Heart left ventricle (tissue), 16 donors: ENCODE measurements around the gene RBM10. TPM values are rescaled to one million over a fixed set of nuclear protein-coding genes. Genes with fewer than 3 reads are reported as not detected.
A peak's percentile ranks its signal among the peaks of the same experiment; 100 is the strongest.

Experiments
- ATAC-seq, 4 donors: fragments of 200-7000 bp; cut with Tn5 transposase; one replicate each; pipeline ENCODE4 v1.9.1; 2020 to 2022; ENCODE audit warnings: moderate library complexity in 4 of 4, mild to moderate bottlenecking in 3 of 4, moderate number of reproducible peaks in 1 of 4
- DNase-seq, 5 donors: peaks; one replicate each; pipeline ENCODE4 v3.0.0-alpha.2; 2020
- H3K27ac ChIP-seq, 12 donors: fragments of 200-600 bp; sonication (generic) in 4 of 12; one replicate each; pipeline versions ENCODE4 v1.5.0 to v1.8.0; 2016 to 2022; ENCODE audit warnings: mild to moderate bottlenecking in 2 of 12
- H3K27me3 ChIP-seq, 9 donors: fragments of 200-600 bp; sonication (generic) in 2 of 9; one replicate each; pipeline versions ENCODE4 v1.5.1 to v1.8.0; 2016 to 2022; ENCODE audit warnings: mild to moderate bottlenecking in 3 of 9
- H3K36me3 ChIP-seq, 9 donors: fragments of 200-600 bp; sonication (generic) in 2 of 9; one replicate each; pipeline versions ENCODE4 v1.5.0 to v1.8.0; 2018 to 2022; ENCODE audit warnings: mild to moderate bottlenecking in 2 of 9
- H3K4me1 ChIP-seq, 12 donors: fragments of 200-600 bp; sonication (generic) in 4 of 12; one replicate each; pipeline versions ENCODE4 v1.5.0 to v1.8.0; 2016 to 2022; ENCODE audit warnings: mild to moderate bottlenecking in 3 of 12
- H3K4me3 ChIP-seq, 12 donors: fragments of 200-600 bp; sonication (generic) in 4 of 12; one replicate each; pipeline versions ENCODE4 v1.5.0 to v1.8.0; 2017 to 2022; ENCODE audit warnings: mild to moderate bottlenecking in 9 of 12, moderate library complexity in 4 of 12
- H3K9me3 ChIP-seq, 12 donors: fragments of 200-600 bp; sonication (generic) in 4 of 12; one replicate each; pipeline versions ENCODE4 v1.5.0 to v1.8.0; 2016 to 2022; ENCODE audit warnings: mild to moderate bottlenecking in 1 of 12
- POLR2A ChIP-seq, 2 donors: fragments of 450-650 bp; IDR thresholded peaks; one replicate each; pipeline ENCODE4 v1.6.1; 2017; ENCODE audit warnings: antibody characterized with exemption in 2 of 2, mild to moderate bottlenecking in 2 of 2, moderate library complexity in 2 of 2
- WGBS, 4 donors: extraction: QIAGEN DNeasy Blood & Tissue Kit in 2 of 4; methylation state at CpG; one replicate each; pipeline versions ENCODE4 v1.1.5 to v1.1.7; 2013 to 2018; 5-methylcytosine and 5-hydroxymethylcytosine counted together
- intact Hi-C, 10 donors: fragments of 100-400 bp; cut with DNase I; formaldehyde crosslinking; loops; one replicate each; pipeline versions ENCODE4 v1.11.1 to v1.14.2; 2022
- long read RNA-seq, 3 donors: library from polyadenylated mRNA; unstranded; transcript quantifications; one replicate each; pipeline ENCODE4 v2.0.0, GENCODE V29; 2020 to 2021
- polyA plus RNA-seq, 2 donors: library from polyadenylated mRNA; stranded (reverse); fragments of 200-250 nt; gene quantifications; one replicate each; pipeline ENCODE4 v1.2.3, GENCODE V29; 2013
- total RNA-seq, 9 donors: library from RNA; depleted of rRNA in 2 of 9; stranded (reverse); fragments of >200 nt in 2 of 9; fragmentation: NEBNext Ultra II Directional in 3 of 9; extraction: Animal tissue kit (Norgen Biotek cat#: 25700) in 3 of 9; gene quantifications; one replicate each; pipeline versions ENCODE4 v1.1.0 to v1.2.4, GENCODE V29; 2016 to 2023
- TF ChIP-seq, protein P1 (sequence below), 12 donors: fragments of 200-600 bp; sonication (generic) in 4 of 12; IDR thresholded peaks; one replicate each; pipeline versions ENCODE4 v1.5.0 to v1.8.0; 2018 to 2022; ENCODE audit warnings: antibody characterized with exemption in 12 of 12, mild to moderate bottlenecking in 5 of 12
- donor health status: ischemic (EF 13 %, LVEDD 7.1; RV severe dilation, severe dysfunction).
- donor health status: healthy with polysubstance abuse.
- donor health status: DM: no; HTN: yes; CAD: no.
- donor health status: DM: no; HTN: no; CAD: no.
- donor health status: ischemic (EF 25% LVEDD 6.9; RV normal size, moderate dysfunction).
- donor health status: ischemic (EF 25% LVEDD 5.7; RV mildly dilated, moderate dysfunction).
- donor health status: healthy.
- donor health status: DM: yes; HTN: yes; CAD: no.
- donor health status: ischemic (EF 35%, LVEDD 5.7; RV mildly dilated, moderate dysfunction).
- donor health status: nonischemic (EF 11% LVEDD 7.7; RV severe dilation, severe dysfunction).
- donor health status: DM: yes; HTN: yes; CAD: no.
- donor health status: PGD.
- donor health status: ischemic (EF 29% LVEDD 5.4; RV normal size, mild dysfunction).
- donor health status: nonischemic (EF 23%, LVEDD 6.1; RV moderate dilation, normal function).

The RBM10 gene
- 10 to 100 TPM; 17.5 to 44.6 (median 28.3) TPM for total RNA-seq
- polyA plus RNA-seq: 10 to 100 TPM; 21.2 to 40.9 TPM
- long read RNA-seq, donor 1, transcript RBM10-203 (24 exons, 3,747 nt): major isoform, 6 of 52 reads
- long read RNA-seq, donor 1, partial matches to known transcripts: 25 of 52 reads
- long read RNA-seq, donor 1, other reads (novel, unspliced or antisense): 20 of 52 reads
- long read RNA-seq, donor 2, transcript RBM10-203 (24 exons, 3,747 nt): major isoform, 9 of 76 reads
- long read RNA-seq, donor 2, partial matches to known transcripts: 26 of 76 reads
- long read RNA-seq, donor 2, other reads (novel, unspliced or antisense): 37 of 76 reads
- long read RNA-seq, donor 3, partial matches to known transcripts: 16 of 31 reads
- long read RNA-seq, donor 3, other reads (novel, unspliced or antisense): 10 of 31 reads

DNA sequence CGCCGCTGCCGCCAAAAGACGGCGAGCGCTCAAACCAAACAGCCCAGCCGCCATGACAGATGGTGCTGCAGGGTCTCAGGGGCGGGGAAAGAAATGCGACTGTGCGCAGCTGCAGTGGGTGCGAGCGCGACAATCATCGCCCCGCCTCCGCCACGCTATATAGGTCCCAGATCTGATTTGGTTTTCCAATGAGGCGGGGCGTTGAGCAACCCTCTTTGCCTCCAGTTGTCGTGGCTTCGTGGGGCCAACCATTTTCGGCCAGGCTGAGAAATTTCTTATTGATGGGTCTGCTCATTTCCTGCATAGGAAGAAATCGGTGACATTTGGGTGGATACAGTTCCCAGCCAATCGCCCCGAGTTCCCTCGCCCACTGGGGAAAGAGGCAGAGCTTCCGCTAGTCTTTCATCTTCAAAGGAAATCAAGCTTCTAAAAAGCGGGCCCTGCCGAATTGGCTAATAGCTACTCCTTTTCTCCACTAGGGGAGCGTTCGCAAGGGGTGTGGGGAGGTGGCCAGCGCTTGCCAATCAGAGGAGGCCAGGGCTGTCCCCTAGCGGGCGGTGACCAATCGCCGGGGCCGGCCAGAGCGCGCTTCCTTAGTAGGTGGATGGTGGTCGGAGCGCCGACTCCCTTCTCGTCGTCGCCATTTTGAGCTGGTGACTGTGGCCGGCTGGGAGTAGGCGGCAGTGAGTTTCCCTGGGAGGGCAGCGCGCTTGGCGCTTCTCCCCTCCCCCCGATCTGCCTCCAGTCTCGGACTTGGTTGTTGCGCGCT, at the start of gene RBM10, which contains the start of gene NDUFB11:
RBM10 (plus strand) TSS at position 596 of the 769 bp plus-strand sequence. CDS start 2,261 bp downstream, outside the sequence.
NDUFB11 (minus strand) TSS at position 77 of the 769 bp plus-strand sequence; CDS start at position 54, 23 bp downstream.
- TF ChIP-seq, protein P1, sequence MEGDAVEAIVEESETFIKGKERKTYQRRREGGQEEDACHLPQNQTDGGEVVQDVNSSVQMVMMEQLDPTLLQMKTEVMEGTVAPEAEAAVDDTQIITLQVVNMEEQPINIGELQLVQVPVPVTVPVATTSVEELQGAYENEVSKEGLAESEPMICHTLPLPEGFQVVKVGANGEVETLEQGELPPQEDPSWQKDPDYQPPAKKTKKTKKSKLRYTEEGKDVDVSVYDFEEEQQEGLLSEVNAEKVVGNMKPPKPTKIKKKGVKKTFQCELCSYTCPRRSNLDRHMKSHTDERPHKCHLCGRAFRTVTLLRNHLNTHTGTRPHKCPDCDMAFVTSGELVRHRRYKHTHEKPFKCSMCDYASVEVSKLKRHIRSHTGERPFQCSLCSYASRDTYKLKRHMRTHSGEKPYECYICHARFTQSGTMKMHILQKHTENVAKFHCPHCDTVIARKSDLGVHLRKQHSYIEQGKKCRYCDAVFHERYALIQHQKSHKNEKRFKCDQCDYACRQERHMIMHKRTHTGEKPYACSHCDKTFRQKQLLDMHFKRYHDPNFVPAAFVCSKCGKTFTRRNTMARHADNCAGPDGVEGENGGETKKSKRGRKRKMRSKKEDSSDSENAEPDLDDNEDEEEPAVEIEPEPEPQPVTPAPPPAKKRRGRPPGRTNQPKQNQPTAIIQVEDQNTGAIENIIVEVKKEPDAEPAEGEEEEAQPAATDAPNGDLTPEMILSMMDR (IDR thresholded peaks at IDR 0.05): peak; percentile 53 to 78 (median 68)
- TF ChIP-seq POLR2A (IDR thresholded peaks at IDR 0.05): peak in 1 of 2 donors; percentile 44
- ATAC-seq: peak; percentile 96 to 99 (median 98)
- Histone ChIP-seq H3K27me3 (peaks cover 0 to 19% (median 0%) of the 10 kb centered on the region in 9 donors), H3K36me3 (peaks cover 0 to 13% (median 0%) of the 10 kb centered on the region in 9 donors), H3K9me3 (no peaks in the 10 kb centered on the region), H3K4me3 (peak within 1 kb of the TSS; percentile 42 to 98 (median 73)), H3K4me1 (peaks cover 0 to 32% (median 16%) of the 10 kb centered on the region in 12 donors), H3K27ac (peak within 1 kb of the TSS; percentile 89 to 98 (median 94))
- intact Hi-C loops: loop anchor here in 2 of 10 donors (5.0 kb wide), 2 partner anchors 87 to 337 kb away; partner anchors contain the start of genes USP11 (in 1 of the 2) and ZNF41 (in 1 of the 2)
- 0 to 42% (median 21%) methylated on average over 47 to 54 of the region's 54 CpGs for WGBS, 4 donors
- DNase-seq: peak; percentile 93 to 96 (median 95)

- Histone ChIP-seq H3K9me3 (no peaks in the 10 kb centered on the region), H3K27ac (no peak overlapping the region), H3K4me1 (no peaks in the 10 kb centered on the region), H3K36me3 (peaks cover 0 to 4% (median 0%) of the 10 kb centered on the region in 9 donors), H3K27me3 (peaks cover 0 to 8% (median 0%) of the 10 kb centered on the region in 9 donors), H3K4me3 (no peak overlapping the region)
- TF ChIP-seq POLR2A (IDR thresholded peaks at IDR 0.05): no peak
- TF ChIP-seq, protein P1 (IDR thresholded peaks at IDR 0.05): no peak
- ATAC-seq: peak in 1 of 4 donors; percentile 39
- WGBS, 4 donors: 53 to 62% (median 60%) methylated on average over 4 of the region's 4 CpGs
- intact Hi-C loops: no loop called here
- DNase-seq: no peak
Observed at GRCh38 chrX:47097018-47097417, 48.0 kb upstream of the RBM10 start.

- intact Hi-C loops: no loop called here
- H3K4me3 ChIP-seq: no peak overlapping the region
- peaks cover 0 to 10% (median 0%) of the 10 kb centered on the region in 9 donors for H3K27me3 ChIP-seq
- peaks cover 0 to 4% (median 0%) of the 10 kb centered on the region in 9 donors for H3K36me3 ChIP-seq
- no peak for ATAC-seq
- TF ChIP-seq, protein P1 (IDR thresholded peaks at IDR 0.05): no peak
- no peak for TF ChIP-seq POLR2A (IDR thresholded peaks at IDR 0.05)
- DNase-seq: no peak
- WGBS, 4 donors: 84 to 94% (median 90%) methylated on average over 2 of the region's 2 CpGs
- H3K4me1 ChIP-seq: no peaks in the 10 kb centered on the region
- H3K27ac ChIP-seq: no peak overlapping the region
- H3K9me3 ChIP-seq: no peaks in the 10 kb centered on the region
Observed at GRCh38 chrX:47098338-47099094, 46.5 kb upstream of the RBM10 start.
